GM15510 (cell line): ENCODE data around the gene RASAL2.

Source experiments
- POLR2A ChIP-seq: IDR thresholded peaks from 3 replicates; pipeline ENCODE4 v1.6.1; 2011; ENCODE audit warnings: borderline replicate concordance; ENCODE audit not compliant: insufficient read length; ENCODE audit errors: extremely low read depth

RASAL2 gene

GRCh38 chr1:178093951-178094738 lies at the start of gene RASAL2:
TSS of gene RASAL2 (plus strand) at chr1:178094104. CDS start at chr1:178094493, 389 bp downstream.
- TF ChIP-seq POLR2A, result no peak

- no peak for TF ChIP-seq POLR2A
These were observed 47.2 kb upstream of the RASAL2 start for GRCh38 chr1:178046591-178047270.

- TF ChIP-seq POLR2A, result no peak
These were observed 46.4 kb upstream of the RASAL2 start for GRCh38 chr1:178047403-178048093.

GRCh38 chr1:178048426-178048825 lies 45.5 kb upstream of the RASAL2 start:
- TF ChIP-seq POLR2A, result no peak

- no peak for TF ChIP-seq POLR2A
These were observed 45.0 kb upstream of the RASAL2 start for GRCh38 chr1:178048883-178049282.

- TF ChIP-seq POLR2A, result no peak
These were observed 43.8 kb upstream of the RASAL2 start for GRCh38 chr1:178050084-178050483.

- no peak for TF ChIP-seq POLR2A
These were observed 42.8 kb upstream of the RASAL2 start for GRCh38 chr1:178051071-178051470.

GRCh38 chr1:178052650-178053461 lies 41.0 kb upstream of the RASAL2 start:
- no peak for TF ChIP-seq POLR2A

- TF ChIP-seq POLR2A, result no peak
These were observed 38.8 kb upstream of the RASAL2 start for GRCh38 chr1:178055093-178055492.

- no peak for TF ChIP-seq POLR2A
These were observed 38.0 kb upstream of the RASAL2 start for GRCh38 chr1:178055779-178056471.

- TF ChIP-seq POLR2A, result no peak
These were observed 36.7 kb upstream of the RASAL2 start for GRCh38 chr1:178057141-178057765.

GRCh38 chr1:178057912-178058534 lies 35.9 kb upstream of the RASAL2 start:
- no peak for TF ChIP-seq POLR2A
